A673 (cell line): ENCODE data around the gene PML. TPM values are rescaled to one million over a fixed set of nuclear protein-coding genes. Genes with fewer than 3 reads are reported as not detected.

ENCODE experiments used
- BruUV-seq: library from RNA; stranded (reverse); fragments of 400-500 nt; replicated peaks from 2 replicates; lab custom pipeline; 2021; lab: Mats Ljungman, UMichigan
- CTCF ChIA-PET: fragments of 300-600 bp; sonication (Branson Sonifier 250); formaldehyde crosslinking; loops from one replicate; lab custom pipeline; 2022; ENCODE audit warnings: antibody characterized with exemption; lab: Charles Lee
- POLR2A ChIA-PET: fragments of 300-600 bp; sonication (Branson Sonifier 250); formaldehyde crosslinking; loops from one replicate; lab custom pipeline; 2022; ENCODE audit warnings: antibody characterized with exemption; ENCODE audit not compliant: low non-redundant PET; lab: Charles Lee
- DNase-seq: peaks from one replicate; pipeline ENCODE4 v3.0.0-alpha.2; 2015; ENCODE audit warnings: low spot score
- H3K27ac ChIP-seq: fragments of 200-600 bp; sonication (generic); 2 replicates; pipeline ENCODE4 v1.5.1; 2016; ENCODE audit warnings: mixed run types, low read depth, mild to moderate bottlenecking, mixed read lengths, antibody characterized with exemption, low read length; ENCODE audit not compliant: poor library complexity, severe bottlenecking
- H3K27me3 ChIP-seq: fragments of 200-600 bp; sonication (generic); replicated peaks from 2 replicates; pipeline ENCODE4 v1.6.1; 2017; ENCODE audit warnings: mixed run types, low read depth, mild to moderate bottlenecking, mixed read lengths, antibody characterized with exemption, low read length; ENCODE audit not compliant: insufficient read depth, poor library complexity
- H3K36me3 ChIP-seq: fragments of 200-600 bp; sonication (generic); 2 replicates; pipeline ENCODE4 v1.6.1; 2016; ENCODE audit warnings: mixed run types, mild to moderate bottlenecking, mixed read lengths, antibody characterized with exemption, low read length; ENCODE audit not compliant: insufficient read depth, poor library complexity, severe bottlenecking
- H3K4me1 ChIP-seq: fragments of 200-600 bp; sonication (generic); 2 replicates; pipeline ENCODE4 v1.6.1; 2017; ENCODE audit warnings: mixed run types, mild to moderate bottlenecking, mixed read lengths, antibody characterized with exemption, low read length; ENCODE audit not compliant: insufficient read depth, poor library complexity, severe bottlenecking
- H3K4me3 ChIP-seq: fragments of 200-600 bp; sonication (generic); 2 replicates; pipeline ENCODE4 v1.5.1; 2016; ENCODE audit warnings: low read depth, mixed run types, mild to moderate bottlenecking, mixed read lengths, low read length; ENCODE audit not compliant: poor library complexity, severe bottlenecking
- H3K9me3 ChIP-seq: fragments of 200-600 bp; sonication (generic); 2 replicates; pipeline ENCODE4 v1.6.1; 2016; ENCODE audit warnings: mixed run types, low read depth, mild to moderate bottlenecking, mixed read lengths, antibody characterized with exemption, low read length; ENCODE audit not compliant: poor library complexity, severe bottlenecking
- EZH2 ChIP-seq: fragments of 200-600 bp; sonication (generic); IDR thresholded peaks from 2 replicates; pipeline ENCODE4 v1.6.1; 2017; ENCODE audit warnings: borderline replicate concordance, low read depth, mild to moderate bottlenecking, mixed read lengths, antibody characterized with exemption, low read length; ENCODE audit not compliant: poor library complexity, severe bottlenecking
- intact Hi-C: fragments of 100-400 bp; cut with micrococcal nuclease; formaldehyde crosslinking; loops from one replicate; pipeline ENCODE4 v1.10.0; 2022; ENCODE audit not compliant: unreplicated experiment
- total RNA-seq: library from RNA; stranded (reverse); gene quantifications from 2 replicates; pipeline ENCODE4 v1.2.3, GENCODE V29; 2021
- TF ChIP-seq, protein P1 (sequence below): fragments of 300-800, 200-600 bp; sonication (generic); conservative IDR thresholded peaks from 2 replicates; pipeline ENCODE4 v1.5.1; 2017; ENCODE audit warnings: low read depth, mild to moderate bottlenecking, antibody characterized with exemption, low read length, moderate library complexity, mixed read lengths

PML gene
- total RNA-seq, 1 experiment from 2014 or later: 40.0 TPM

DNA sequence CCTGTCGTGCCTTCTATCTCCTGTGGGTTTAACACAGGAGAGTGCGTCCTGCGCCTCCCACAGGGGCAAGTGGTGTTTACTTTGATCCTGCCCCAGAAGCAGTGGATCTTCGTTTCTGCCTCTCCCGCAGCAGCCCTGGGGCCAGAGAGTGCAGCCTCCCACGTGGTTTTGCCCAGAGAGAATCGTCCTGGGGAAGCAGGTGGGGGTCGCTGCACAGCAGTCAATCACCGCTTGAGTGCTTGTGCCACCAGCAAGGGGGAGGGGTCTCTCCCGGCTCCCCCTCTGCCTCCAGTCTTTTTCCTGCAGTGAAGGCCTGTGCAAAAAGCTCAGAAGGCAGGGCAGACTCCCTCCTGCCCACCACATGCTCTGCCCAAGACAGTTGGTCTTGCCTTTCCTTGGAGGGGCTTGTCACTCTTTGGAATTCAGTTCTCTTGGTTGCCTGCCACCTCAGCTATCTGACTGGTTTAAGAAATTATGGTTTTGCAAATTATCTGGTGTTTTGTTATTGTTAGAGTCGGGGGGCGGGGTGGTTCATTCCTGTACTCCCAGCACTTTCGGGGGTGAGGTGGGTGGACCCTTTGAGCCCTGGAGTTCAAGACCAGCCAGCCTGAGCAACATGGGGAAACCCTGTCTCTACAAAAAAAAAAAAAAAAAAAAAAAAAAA, 29.3 kb upstream of the PML start:
- DNase-seq: no peak
- Histone ChIP-seq H3K4me1 (peaks cover 16% of the 10 kb centered on the region), H3K9me3 (no peaks in the 10 kb centered on the region), H3K36me3 (no peaks in the 10 kb centered on the region), H3K27ac (no peak overlapping the region), H3K4me3 (no peak overlapping the region), H3K27me3 (no peaks in the 10 kb centered on the region)
- POLR2A ChIA-PET: interaction anchor here (0.7 kb wide), 1 partner anchor 31 kb away, joined by 8 read pairs; no protein-coding TSS in a partner anchor
- BruUV-seq: no TSS peak
- intact Hi-C loops: no loop called here
- TF ChIP-seq, protein P1, sequence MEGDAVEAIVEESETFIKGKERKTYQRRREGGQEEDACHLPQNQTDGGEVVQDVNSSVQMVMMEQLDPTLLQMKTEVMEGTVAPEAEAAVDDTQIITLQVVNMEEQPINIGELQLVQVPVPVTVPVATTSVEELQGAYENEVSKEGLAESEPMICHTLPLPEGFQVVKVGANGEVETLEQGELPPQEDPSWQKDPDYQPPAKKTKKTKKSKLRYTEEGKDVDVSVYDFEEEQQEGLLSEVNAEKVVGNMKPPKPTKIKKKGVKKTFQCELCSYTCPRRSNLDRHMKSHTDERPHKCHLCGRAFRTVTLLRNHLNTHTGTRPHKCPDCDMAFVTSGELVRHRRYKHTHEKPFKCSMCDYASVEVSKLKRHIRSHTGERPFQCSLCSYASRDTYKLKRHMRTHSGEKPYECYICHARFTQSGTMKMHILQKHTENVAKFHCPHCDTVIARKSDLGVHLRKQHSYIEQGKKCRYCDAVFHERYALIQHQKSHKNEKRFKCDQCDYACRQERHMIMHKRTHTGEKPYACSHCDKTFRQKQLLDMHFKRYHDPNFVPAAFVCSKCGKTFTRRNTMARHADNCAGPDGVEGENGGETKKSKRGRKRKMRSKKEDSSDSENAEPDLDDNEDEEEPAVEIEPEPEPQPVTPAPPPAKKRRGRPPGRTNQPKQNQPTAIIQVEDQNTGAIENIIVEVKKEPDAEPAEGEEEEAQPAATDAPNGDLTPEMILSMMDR: peak; percentile 33; the same call in 1 of the 2 replicates
- TF ChIP-seq EZH2: no peak
- CTCF ChIA-PET: interaction anchor here (0.6 to 3.3 kb wide), 4 partner anchors 14 to 72 kb away, joined by 3 to 22 read pairs (median 4); partner anchors contain the start of gene PML

DNA sequence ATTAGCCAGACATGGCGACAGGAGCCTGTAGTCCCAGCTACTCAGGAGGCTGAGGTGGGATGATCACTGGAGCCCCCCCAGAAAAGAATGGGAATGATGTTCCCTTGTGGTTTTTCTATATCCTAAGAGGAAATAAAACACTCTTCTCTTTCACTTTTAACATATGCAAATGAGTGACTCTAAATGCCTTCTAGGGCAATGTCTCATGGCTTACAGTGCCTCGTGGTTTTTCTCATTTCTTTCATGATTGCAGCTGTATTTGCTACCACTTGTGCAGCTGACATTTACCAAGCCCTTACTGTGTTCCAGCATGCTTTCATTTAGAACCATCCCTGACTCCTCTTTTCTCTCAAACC, 28.8 kb upstream of the PML start:
- no peaks in the 10 kb centered on the region for H3K27me3 ChIP-seq
- no peak for TF ChIP-seq EZH2
- TF ChIP-seq, protein P1: no peak
- no peak overlapping the region for H3K4me3 ChIP-seq
- POLR2A ChIA-PET: no interaction called here
- CTCF ChIA-PET: interaction anchor here (1.0 to 3.3 kb wide), 2 partner anchors 14 to 29 kb away, joined by 4 to 22 read pairs; partner anchors contain the start of gene PML
- H3K4me1 ChIP-seq: peaks cover 16% of the 10 kb centered on the region
- no peak overlapping the region for H3K27ac ChIP-seq
- no TSS peak for BruUV-seq
- intact Hi-C loops: no loop called here
- DNase-seq: no peak
- no peaks in the 10 kb centered on the region for H3K9me3 ChIP-seq
- no peaks in the 10 kb centered on the region for H3K36me3 ChIP-seq

DNA sequence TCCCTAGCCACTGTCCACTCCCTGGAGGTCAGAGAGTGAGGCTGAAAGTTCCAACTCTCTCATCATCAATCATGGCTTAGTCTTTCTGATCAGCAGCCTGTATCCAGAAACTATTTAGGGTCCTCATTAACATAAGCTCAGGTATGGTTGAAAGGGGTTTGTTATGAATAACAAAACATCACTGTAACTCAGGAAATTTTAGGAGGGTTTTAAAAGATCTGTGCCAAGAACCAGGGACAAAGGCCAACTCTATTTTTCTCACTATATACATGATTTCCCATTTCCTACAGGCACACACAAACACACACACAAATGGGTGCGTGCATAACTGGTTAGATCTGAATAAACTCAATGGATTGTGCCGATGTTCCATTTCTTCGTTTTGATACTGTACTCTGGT, 26.1 kb upstream of the PML start:
- BruUV-seq: no TSS peak
- Histone ChIP-seq H3K36me3 (no peaks in the 10 kb centered on the region), H3K9me3 (no peaks in the 10 kb centered on the region), H3K4me1 (peaks cover 16% of the 10 kb centered on the region), H3K27me3 (no peaks in the 10 kb centered on the region), H3K4me3 (no peak overlapping the region), H3K27ac (no peak overlapping the region)
- intact Hi-C loops: no loop called here
- CTCF ChIA-PET: no interaction called here
- DNase-seq: no peak
- POLR2A ChIA-PET: no interaction called here
- no peak for TF ChIP-seq EZH2
- TF ChIP-seq, protein P1: no peak
